ENCODE data around the gene MBL2. TPM values are rescaled to one million over a fixed set of nuclear protein-coding genes. Genes with fewer than 3 reads are reported as not detected.

The MBL2 gene
- total RNA-seq, 4 donors from 2014 or later, result not detected

GRCh38 chr10:52750629-52751028 is 22.0 kb downstream of the MBL2 start:
- Histone ChIP-seq H3K27me3 (no peaks in the 10 kb centered on the region), H3K4me3 (no peak overlapping the region), H3K36me3 (no peaks in the 10 kb centered on the region), H3K4me1 (no peaks in the 10 kb centered on the region), H3K27ac (no peak overlapping the region), H3K9me3 (no peaks in the 10 kb centered on the region)
- intact Hi-C loops (cut with DNase I), result no loop called here
- WGBS, 2 donors, result 58 to 82% methylated on average over 1 of the region's 1 CpG
- TF ChIP-seq POLR2A (IDR thresholded peaks at IDR 0.05), result no peak
- TF ChIP-seq, protein P1, sequence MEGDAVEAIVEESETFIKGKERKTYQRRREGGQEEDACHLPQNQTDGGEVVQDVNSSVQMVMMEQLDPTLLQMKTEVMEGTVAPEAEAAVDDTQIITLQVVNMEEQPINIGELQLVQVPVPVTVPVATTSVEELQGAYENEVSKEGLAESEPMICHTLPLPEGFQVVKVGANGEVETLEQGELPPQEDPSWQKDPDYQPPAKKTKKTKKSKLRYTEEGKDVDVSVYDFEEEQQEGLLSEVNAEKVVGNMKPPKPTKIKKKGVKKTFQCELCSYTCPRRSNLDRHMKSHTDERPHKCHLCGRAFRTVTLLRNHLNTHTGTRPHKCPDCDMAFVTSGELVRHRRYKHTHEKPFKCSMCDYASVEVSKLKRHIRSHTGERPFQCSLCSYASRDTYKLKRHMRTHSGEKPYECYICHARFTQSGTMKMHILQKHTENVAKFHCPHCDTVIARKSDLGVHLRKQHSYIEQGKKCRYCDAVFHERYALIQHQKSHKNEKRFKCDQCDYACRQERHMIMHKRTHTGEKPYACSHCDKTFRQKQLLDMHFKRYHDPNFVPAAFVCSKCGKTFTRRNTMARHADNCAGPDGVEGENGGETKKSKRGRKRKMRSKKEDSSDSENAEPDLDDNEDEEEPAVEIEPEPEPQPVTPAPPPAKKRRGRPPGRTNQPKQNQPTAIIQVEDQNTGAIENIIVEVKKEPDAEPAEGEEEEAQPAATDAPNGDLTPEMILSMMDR (IDR thresholded peaks at IDR 0.05), result no peak
- DNase-seq, result no peak

- WGBS, 2 donors, result 67 to 68% methylated on average over 3 to 4 of the region's 4 CpGs
- Histone ChIP-seq H3K27me3 (no peaks in the 10 kb centered on the region), H3K4me1 (no peaks in the 10 kb centered on the region), H3K9me3 (no peaks in the 10 kb centered on the region), H3K36me3 (no peaks in the 10 kb centered on the region), H3K4me3 (no peak overlapping the region), H3K27ac (no peak overlapping the region)
- TF ChIP-seq, protein P1 (IDR thresholded peaks at IDR 0.05), result no peak
- no peak for TF ChIP-seq POLR2A (IDR thresholded peaks at IDR 0.05)
- intact Hi-C loops (cut with DNase I), result no loop called here
- DNase-seq, result no peak
Observed at GRCh38 chr10:52747694-52748093, 24.9 kb downstream of the MBL2 start.

- no peak overlapping the region for H3K4me3 ChIP-seq
- H3K27ac ChIP-seq, result no peak overlapping the region
- no peaks in the 10 kb centered on the region for H3K36me3 ChIP-seq
- DNase-seq, result no peak
- no peaks in the 10 kb centered on the region for H3K27me3 ChIP-seq
- TF ChIP-seq, protein P1 (IDR thresholded peaks at IDR 0.05), result no peak
- no peak for TF ChIP-seq POLR2A (IDR thresholded peaks at IDR 0.05)
- H3K4me1 ChIP-seq, result no peaks in the 10 kb centered on the region
- WGBS, 2 donors, result 66 to 72% methylated on average over 2 to 3 of the region's 5 CpGs
- intact Hi-C loops (cut with DNase I), result no loop called here
- no peaks in the 10 kb centered on the region for H3K9me3 ChIP-seq
Observed at GRCh38 chr10:52746169-52746568, 26.4 kb downstream of the MBL2 start.

DNA sequence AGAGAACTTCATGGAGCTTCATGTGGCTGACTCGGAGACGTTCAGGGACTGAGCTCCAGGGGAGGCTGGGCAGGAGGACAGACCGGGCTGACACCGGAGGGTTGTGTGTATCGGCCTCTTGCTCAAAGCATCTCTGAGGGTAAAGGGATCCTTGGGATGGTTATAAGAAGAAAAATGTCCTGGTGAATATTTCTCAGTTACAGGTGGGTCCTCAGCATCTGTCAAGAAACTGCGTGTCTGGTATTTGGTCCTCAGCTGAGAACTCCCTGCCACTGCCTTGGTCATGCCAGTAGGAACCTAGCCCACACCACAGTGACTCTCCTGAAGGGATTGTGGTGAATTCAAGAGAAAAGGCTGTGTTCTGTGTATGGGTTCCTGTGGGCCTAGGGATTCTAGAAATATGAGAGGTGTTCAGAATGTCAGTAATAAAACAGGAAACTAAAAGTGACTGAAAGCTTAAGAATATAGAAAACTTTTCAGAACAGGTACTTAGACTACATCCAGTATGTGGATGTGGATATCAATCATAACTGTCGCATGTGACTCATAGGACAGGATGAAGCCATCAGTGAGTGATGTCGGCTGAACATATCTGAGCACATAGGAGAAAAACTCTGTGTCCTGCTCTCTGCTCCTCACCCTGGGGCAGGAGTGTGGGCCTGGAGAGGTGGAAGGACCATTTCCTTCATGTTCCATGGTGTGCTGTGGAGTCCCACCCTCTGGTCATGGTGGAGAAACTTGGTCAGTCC is 28.4 kb downstream of the MBL2 start:
- Histone ChIP-seq H3K9me3 (no peaks in the 10 kb centered on the region), H3K4me3 (no peak overlapping the region), H3K27ac (no peak overlapping the region), H3K36me3 (no peaks in the 10 kb centered on the region), H3K4me1 (no peaks in the 10 kb centered on the region), H3K27me3 (no peaks in the 10 kb centered on the region)
- intact Hi-C loops (cut with DNase I), result no loop called here
- DNase-seq, result no peak
- WGBS, 2 donors, result 67 to 85% methylated on average over 8 of the region's 8 CpGs
- TF ChIP-seq, protein P1 (IDR thresholded peaks at IDR 0.05), result no peak
- TF ChIP-seq POLR2A (IDR thresholded peaks at IDR 0.05), result no peak

GRCh38 chr10:52742731-52743130 is 29.9 kb downstream of the MBL2 start:
- H3K4me1 ChIP-seq, result no peaks in the 10 kb centered on the region
- no peaks in the 10 kb centered on the region for H3K9me3 ChIP-seq
- no peak overlapping the region for H3K27ac ChIP-seq
- TF ChIP-seq POLR2A (IDR thresholded peaks at IDR 0.05), result no peak
- TF ChIP-seq, protein P1 (IDR thresholded peaks at IDR 0.05), result no peak
- DNase-seq, result no peak
- WGBS, 2 donors, result 56 to 76% methylated on average over 3 of the region's 3 CpGs
- intact Hi-C loops (cut with DNase I), result no loop called here
- H3K4me3 ChIP-seq, result no peak overlapping the region
- H3K27me3 ChIP-seq, result no peaks in the 10 kb centered on the region
- no peaks in the 10 kb centered on the region for H3K36me3 ChIP-seq

Data from esophagus squamous epithelium (tissue), 5 donors.